Lung microvascular endothelial cell (primary cell): ENCODE results near the gene GAL3ST3. TPM values are rescaled to one million over a fixed set of nuclear protein-coding genes. Genes with fewer than 3 reads are reported as not detected.
"Not testable (repeated sequence)": the region's sequence is repeated elsewhere in the genome, so short reads cannot be mapped to it uniquely, and the experiment has no call there.

Experiments used
- DNase-seq, 2 donors: peaks; one replicate each; pipeline versions ENCODE4 v3.0.0 to v3.0.0-alpha.2; 2010; ENCODE audit warnings: low read depth in 2 of 2
- total RNA-seq: library from RNA; depleted of rRNA; stranded (reverse); fragments of >200 nt; gene quantifications from 2 replicates; pipeline ENCODE4 v1.2.1, GENCODE V29; 2014

Gene GAL3ST3
- total RNA-seq, 1 donor from 2014 or later, result 0.20 TPM

- DNase-seq, result no peak
These were observed 4.2 kb downstream of the GAL3ST3 start for GRCh38 chr11:66044757-66045156.

GRCh38 chr11:66042996-66043906 is 5.7 kb downstream of the GAL3ST3 start:
- DNase-seq, result no peak

GRCh38 chr11:66042227-66042995 is 6.5 kb downstream of the GAL3ST3 start:
- no peak for DNase-seq

- no peak for DNase-seq
These were observed 9.2 kb downstream of the GAL3ST3 start for GRCh38 chr11:66039765-66040164.

GRCh38 chr11:66037327-66037726 is 11.6 kb downstream of the GAL3ST3 start:
- DNase-seq, result no peak

- no peak for DNase-seq
These were observed 12.6 kb downstream of the GAL3ST3 start for GRCh38 chr11:66036334-66036710.

GRCh38 chr11:66035653-66036333 is 13.2 kb downstream of the GAL3ST3 start:
- no peak for DNase-seq

- DNase-seq, result no peak
These were observed 15.8 kb downstream of the GAL3ST3 start for GRCh38 chr11:66032957-66033735.

GRCh38 chr11:66026017-66026529 is 22.9 kb downstream of the GAL3ST3 start, which contains the start of gene CATSPER1:
Gene CATSPER1 (minus strand): TSS chr11:66026479. CDS start chr11:66026379, 100 bp downstream.
- DNase-seq, result no peak

GRCh38 chr11:66023186-66023440 is 25.8 kb downstream of the GAL3ST3 start:
- not testable (repeated sequence) for DNase-seq

- DNase-seq, result peak; percentile 60 to 66
These were observed 26.4 kb downstream of the GAL3ST3 start for GRCh38 chr11:66022401-66023185.

- peak; percentile 72 to 85 for DNase-seq
These were observed 28.2 kb downstream of the GAL3ST3 start for GRCh38 chr11:66020618-66021357.

- no peak for DNase-seq
These were observed 28.7 kb downstream of the GAL3ST3 start for GRCh38 chr11:66020212-66020611.

GRCh38 chr11:66017321-66017720 is 31.6 kb downstream of the GAL3ST3 start:
- DNase-seq, result no peak

- DNase-seq, result no peak
These were observed 32.2 kb downstream of the GAL3ST3 start for GRCh38 chr11:66016793-66017177.

GRCh38 chr11:66015936-66016792 is 32.8 kb downstream of the GAL3ST3 start:
- DNase-seq, result no peak

- DNase-seq, result peak; percentile 48 to 58
These were observed 33.5 kb downstream of the GAL3ST3 start for GRCh38 chr11:66015454-66015881.

- no peak for DNase-seq
These were observed 34.0 kb downstream of the GAL3ST3 start for GRCh38 chr11:66014804-66015453.
